ENCODE measurements around the gene PDE4B.

DNA sequence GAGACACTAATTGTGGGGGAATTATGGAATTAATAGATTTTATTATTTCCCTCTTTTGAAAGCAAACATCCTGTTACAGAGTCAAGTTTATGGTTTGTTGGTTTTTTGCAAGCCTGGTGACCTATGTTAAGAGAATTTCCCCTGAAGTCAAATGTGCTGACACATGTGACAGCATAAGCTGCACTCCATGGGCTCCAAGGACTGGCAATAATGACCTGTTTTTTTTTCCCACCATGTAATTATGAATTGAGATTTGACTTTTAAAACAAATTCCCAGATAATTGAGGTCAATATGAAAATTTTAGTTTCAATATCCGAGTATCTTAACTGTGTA, 498.8 kb downstream of the PDE4B start:
- TF ChIP-seq, protein P1, sequence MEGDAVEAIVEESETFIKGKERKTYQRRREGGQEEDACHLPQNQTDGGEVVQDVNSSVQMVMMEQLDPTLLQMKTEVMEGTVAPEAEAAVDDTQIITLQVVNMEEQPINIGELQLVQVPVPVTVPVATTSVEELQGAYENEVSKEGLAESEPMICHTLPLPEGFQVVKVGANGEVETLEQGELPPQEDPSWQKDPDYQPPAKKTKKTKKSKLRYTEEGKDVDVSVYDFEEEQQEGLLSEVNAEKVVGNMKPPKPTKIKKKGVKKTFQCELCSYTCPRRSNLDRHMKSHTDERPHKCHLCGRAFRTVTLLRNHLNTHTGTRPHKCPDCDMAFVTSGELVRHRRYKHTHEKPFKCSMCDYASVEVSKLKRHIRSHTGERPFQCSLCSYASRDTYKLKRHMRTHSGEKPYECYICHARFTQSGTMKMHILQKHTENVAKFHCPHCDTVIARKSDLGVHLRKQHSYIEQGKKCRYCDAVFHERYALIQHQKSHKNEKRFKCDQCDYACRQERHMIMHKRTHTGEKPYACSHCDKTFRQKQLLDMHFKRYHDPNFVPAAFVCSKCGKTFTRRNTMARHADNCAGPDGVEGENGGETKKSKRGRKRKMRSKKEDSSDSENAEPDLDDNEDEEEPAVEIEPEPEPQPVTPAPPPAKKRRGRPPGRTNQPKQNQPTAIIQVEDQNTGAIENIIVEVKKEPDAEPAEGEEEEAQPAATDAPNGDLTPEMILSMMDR (conservative IDR thresholded peaks at IDR 0.05; ENCODE audit: low read depth, low read length): no peak
- TF ChIP-seq EZH2 (IDR thresholded peaks at IDR 0.05; ENCODE audit: low read length, unreplicated experiment): no peak

Data from PC-3 (cell line).